Left ventricle myocardium superior (tissue), 1 donor: Measurements from ENCODE around the gene ZMYM2. TPM values are rescaled to one million over a fixed set of nuclear protein-coding genes. Genes with fewer than 3 reads are reported as not detected.
A peak's percentile ranks its signal among the peaks of the same experiment; 100 is the strongest.

Source experiments
- ATAC-seq: fragments of 200-7000 bp; cut with Tn5 transposase; one replicate; pipeline ENCODE4 v1.9.1; 2020; ENCODE audit warnings: mild to moderate bottlenecking, moderate library complexity
- DNase-seq: peaks from one replicate; pipeline ENCODE4 v3.0.0-alpha.2; 2020
- intact Hi-C: fragments of 100-400 bp; cut with micrococcal nuclease; formaldehyde crosslinking; loops from one replicate; pipeline ENCODE4 v1.11.0; 2022
- total RNA-seq: library from RNA; stranded (reverse); fragmentation: NEBNext Ultra II Directional; extraction: Animal tissue kit (Norgen Biotek cat#: 25700); gene quantifications from one replicate; pipeline ENCODE4 v1.2.1, GENCODE V29; 2021
- donor health status: DM: no; HTN: yes; CAD: no; lungs with severe emphysema.

Gene ZMYM2
- total RNA-seq, 1 donor from 2014 or later = 49.8 TPM

DNA sequence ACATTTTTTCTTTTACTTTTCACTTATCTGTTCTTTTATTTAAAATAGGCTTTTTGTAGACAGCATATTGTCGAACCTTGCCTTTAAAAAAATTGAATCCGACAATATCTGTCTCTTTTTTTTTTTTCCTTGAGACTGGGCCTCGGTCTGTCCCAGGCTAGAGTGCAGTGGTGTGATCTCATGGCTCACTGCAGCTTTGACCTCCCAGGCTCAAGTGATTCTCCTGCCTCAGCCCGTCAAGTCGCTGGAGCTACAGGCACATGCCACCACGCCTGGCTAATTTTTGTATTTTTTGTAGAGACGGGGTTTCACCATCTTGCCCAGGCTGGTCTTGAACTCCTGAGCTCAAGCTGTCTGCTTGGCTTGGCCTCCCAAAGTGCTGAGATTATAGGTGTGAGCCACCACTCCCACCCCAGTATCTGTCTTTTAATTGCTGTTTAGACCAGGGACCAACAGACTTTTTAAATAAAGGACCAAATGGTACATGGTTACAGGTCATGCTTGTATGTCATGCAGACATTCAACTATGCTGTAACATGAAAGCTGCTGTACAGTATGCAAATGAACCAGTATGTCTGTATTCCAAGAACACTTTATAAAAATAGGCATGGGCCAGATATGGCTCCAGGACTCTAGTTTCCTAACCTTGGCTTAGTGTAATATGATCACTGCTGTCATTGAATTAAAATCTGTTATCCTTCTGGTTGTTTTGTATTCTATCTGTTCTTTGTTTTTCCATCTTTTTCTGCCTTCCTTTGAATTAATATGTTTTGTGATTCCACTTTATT, 122.0 kb downstream of the ZMYM2 start:
- ATAC-seq (peak; percentile 98), DNase-seq (no peak)
- intact Hi-C loops = loop anchor here (10.0 kb wide), 1 partner anchor 64 kb away; no protein-coding TSS in a partner anchor

DNA sequence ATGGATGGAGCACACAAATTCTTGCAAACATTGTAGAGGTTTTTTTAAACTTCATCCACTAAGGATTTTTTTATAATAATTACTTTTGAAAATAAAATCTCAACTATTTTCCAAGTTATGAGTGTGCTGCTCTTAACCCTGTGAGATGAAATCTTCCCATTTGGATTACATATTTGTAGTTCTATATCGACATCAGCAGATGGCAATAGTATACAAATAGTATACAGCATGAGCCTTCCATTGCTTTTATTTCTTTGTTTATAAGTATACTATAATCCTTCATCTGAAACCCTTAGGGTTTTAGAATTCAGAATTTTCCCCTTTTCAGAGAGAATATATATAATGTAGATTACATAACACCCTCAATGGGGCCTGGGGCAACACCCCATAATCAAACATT, 131.8 kb downstream of the ZMYM2 start:
- DNase-seq (no peak), ATAC-seq (peak; percentile 58)
- intact Hi-C loops = no loop called here

DNA sequence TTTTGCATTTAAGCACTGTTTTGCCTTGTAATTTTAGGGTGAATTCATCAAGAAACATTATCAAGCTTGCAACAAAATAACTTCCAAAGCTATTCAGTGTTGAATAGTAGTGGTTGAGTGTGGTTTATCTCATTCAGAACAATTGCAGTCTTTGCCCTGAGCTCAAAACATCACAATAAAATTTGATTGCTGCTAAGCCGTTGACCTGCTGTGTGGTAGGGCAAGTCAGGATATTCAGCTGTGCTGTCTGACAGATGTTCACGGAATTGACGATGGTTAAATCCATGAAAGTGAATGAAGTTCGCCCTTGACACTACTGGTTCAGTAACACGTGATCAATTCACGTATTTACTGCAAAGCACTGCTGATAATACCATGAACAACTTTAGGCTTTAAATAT, 135.4 kb downstream of the ZMYM2 start:
- DNase-seq (no peak), ATAC-seq (no peak)
- intact Hi-C loops = no loop called here

DNA sequence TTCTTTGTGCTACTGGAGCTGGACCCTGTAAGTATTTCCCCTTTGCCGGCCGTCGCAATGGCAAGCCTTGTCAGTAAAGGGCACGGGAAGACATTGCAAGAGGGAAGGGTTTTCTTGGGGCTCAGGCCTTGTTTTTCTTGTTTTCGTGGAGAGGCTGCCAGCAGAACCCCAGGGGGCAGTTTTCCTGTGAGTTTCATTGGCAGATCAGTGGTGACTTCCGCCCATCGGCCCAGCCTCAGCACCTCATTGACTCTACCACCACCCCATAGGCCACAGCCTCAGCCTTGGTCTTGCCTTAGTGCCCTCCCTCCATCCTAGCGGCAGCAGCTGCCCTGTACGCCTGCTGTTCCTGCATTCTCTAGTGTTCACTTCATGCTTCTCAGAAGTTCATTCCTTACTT, 140.8 kb downstream of the ZMYM2 start:
- ATAC-seq = no peak
- intact Hi-C loops = no loop called here
- no peak for DNase-seq

DNA sequence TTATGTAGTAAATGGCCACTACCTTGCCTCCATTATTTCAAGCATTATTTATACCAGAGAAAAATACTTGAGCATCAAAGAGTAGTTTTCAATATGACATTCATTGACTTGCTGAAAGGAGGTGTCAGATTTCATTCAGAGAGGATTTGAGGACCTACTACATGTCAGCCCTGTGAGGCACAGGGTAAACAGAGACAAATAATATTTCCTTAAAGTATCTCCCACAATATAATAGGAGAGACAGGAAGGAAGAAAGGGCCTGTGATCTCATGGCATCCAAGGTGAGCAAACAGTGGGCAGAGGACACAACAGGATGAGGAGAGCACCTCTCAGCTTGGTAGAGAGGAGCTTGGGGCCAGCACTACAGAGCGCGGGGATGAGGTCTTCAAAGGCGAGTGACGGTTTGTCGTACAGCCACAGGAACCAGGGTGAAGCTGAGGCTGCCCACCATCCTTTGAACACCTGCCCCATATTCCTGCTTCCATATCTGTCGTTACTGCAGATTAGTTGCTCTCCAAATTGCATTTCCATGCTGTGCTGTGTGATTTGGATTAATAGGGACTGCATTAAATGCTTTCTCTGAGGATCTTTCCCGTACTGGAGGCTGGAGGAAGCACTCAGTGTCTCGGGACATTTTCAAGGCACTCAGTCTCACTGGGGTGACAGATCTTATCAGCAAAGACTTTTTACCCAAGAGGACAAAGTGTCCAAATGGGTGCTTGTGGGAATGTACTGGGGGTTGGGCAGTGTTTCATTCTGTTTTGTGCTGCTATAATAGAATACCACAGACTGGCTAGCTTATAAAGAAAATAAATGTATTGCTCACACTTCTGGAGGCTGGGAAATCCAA, 143.2 kb downstream of the ZMYM2 start:
- intact Hi-C loops = no loop called here
- ATAC-seq (peak; percentile 28), DNase-seq (no peak)

DNA sequence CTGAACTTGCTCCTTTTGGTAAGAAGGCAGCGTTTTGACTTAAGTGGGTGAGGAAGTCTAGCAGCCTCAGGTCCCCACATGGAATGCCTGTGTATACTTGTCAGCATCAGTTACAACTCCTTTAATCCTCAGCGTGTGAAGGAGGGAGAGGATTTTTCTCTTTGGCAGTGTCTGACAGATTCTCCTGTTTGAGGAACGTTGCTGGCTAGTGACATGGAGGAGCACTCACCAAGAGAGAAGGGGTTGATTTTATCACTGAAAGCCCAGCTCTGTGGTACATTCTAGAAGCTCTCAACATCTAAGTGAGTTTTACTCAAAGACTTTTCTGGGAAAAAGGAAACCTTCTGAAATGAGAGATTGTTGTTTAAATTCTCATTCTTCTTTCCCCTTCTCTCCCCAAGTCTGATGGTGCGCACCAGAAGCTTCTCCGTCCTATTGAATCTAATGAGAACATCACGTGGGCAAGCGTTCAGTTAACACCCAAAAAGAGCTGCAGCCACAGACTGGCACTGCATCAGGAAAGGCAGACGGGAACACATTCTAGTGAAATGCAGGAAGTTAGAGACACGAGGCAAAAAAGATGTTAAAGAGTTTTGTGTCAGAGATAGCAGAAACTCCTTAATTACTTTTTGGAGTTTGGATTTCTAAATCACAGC, 144.1 kb downstream of the ZMYM2 start:
- DNase-seq = no peak
- intact Hi-C loops = no loop called here
- ATAC-seq = no peak

DNA sequence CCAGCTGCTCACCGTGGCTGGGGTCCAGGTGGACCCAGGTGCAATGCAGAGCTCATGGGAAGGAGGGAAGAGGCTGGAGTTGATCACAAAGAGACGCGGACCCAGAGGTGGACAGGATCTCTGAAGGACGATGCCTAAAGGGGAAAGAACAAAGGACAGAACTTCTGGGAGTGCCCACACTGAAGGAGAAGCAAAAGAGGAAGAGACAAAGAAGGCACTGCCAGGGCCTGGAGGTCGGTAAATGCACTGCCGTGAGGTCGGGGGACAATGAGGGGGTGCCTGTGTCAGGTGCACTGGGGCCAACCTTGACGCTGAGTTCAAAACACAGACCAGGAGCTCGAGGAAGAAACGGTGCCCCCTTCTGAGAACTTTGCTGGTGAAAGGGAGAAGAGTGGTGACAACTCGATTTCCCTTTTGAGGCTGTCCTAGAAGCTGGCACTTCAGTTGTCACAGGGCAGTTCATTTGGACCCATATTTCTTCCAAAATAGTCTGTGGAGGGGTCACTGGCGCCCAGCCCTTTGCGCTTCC, 146.7 kb downstream of the ZMYM2 start:
- intact Hi-C loops = no loop called here
- no peak for ATAC-seq
- no peak for DNase-seq

DNA sequence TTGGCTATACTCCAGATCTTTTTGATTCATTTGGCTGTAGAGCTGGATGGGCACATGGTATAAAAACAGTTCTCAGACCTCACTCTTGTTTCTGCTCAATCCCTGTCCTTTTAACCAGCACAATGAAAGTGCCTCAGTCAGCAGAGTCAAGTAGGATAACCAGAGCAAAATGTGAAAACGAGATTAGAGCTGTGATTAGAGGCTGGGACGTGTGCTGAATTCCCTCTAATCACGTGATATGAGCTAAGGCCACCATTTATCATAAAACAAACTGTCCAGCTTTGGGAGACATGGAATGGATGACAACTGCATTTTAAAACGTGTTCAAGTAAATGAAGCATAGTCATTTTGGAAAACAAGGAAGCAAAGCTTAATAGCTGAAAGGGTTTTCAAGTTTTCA, 148.2 kb downstream of the ZMYM2 start:
- DNase-seq (no peak), ATAC-seq (no peak)
- intact Hi-C loops = no loop called here

DNA sequence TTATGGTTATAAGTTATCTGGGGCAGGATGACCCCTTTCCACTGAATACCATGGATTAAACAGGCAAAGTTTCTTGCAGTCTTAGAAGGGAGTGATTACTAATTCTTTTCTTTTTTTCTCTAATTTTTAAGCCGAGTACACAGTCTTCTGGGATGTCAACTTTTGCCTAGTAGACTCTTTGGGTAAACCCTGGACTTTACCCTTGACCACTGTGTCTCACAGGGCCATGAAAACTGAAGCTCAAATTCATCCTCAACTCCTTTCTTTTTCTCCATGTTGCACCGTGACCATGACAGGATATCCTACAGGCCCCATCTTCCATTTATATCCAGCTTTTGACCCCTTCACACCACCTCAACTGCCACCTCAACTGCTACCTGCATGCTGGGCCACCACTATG, 150.5 kb downstream of the ZMYM2 start:
- intact Hi-C loops = no loop called here
- no peak for DNase-seq
- ATAC-seq = no peak

DNA sequence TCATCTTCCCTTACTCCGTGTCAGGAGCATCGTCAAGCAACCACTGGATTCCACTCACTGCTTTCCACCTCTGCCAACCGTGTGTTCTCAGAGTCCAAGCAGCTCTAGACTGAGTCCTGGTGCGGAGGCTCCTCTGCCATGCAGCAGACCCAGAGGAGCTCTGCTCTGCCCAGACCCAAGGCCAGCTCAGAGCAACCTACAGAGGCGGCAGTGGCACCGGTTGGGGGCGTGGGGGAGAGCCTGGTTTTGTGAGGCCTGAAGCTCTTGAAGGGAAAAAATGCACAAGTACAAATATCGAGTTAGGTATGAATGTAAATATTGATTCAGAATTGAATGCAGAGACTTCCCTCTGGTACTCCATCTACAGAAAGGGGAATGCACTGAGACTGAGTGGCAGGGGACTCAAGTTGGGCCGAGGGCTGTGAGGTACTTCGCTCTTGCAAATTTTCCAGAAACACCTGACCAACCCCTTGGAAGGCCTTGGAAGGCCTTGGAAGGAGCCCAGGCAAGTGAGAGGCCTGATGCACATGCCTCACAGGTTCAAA, 155.6 kb downstream of the ZMYM2 start:
- DNase-seq = no peak
- intact Hi-C loops = no loop called here
- no peak for ATAC-seq

DNA sequence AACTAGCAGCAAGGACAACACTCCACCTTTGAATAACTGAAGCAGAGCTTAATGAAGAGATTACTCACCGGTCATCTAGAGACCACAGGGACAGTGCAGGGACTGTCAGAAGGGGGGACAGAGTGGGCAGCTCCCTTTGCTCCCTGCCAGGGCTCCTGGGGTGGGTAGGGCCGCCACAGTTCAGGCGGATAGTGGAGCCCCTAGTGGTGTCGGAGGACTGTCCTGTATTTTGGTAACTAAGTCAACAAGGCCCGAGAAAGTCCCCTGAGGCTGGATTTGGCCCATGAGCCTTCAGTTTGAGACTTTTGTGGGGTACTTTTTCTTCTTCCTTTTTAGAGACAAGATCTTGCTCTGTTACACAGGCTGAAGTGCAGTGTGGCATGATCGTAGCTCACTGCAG, 157.7 kb downstream of the ZMYM2 start:
- intact Hi-C loops = no loop called here
- no peak for ATAC-seq
- no peak for DNase-seq

DNA sequence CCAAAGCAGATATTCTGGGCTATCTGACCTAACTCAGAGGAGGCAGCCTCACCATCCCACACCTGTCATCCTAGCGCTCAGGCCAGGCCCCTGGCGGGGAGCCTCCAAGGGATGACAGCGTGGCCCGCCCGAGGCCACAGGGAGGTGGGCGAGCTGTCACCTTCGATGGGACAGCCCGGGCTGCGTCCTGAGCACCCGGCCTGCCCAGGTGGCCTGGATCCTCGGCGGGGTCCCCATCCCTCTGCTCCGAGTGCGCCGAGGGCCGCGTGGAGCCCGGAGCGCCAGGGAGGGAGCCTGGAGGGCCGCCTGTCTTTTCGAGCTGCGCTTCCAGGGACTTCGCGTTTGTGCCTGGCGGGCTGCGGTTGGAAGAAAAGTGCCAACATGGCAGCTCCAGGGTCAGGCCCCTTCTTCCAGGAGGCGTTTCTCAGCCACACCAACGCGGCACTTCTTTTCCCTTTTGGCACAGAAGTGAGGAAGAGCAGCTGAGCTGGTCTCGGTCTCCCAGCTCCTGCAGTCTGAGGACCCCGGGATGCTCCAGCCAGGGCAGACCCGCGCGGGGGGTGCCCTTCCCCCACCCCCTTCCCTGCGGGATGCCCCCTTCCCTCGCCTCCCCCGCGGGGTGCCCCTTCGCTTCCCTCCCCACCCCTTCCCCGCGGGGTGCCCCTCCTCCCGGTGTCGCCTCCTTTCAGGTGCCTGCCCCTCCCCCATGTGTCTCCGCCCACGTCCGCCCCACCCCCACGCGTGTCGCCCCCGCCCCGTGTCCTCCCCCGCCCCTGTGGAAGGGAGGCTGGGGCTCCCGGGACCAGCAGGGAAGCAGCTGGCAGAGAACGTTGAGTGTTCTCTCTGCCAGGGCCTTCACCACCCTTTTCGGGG, 160.0 kb downstream of the ZMYM2 start:
- ATAC-seq = peak; percentile 86
- peak; percentile 66 for DNase-seq
- intact Hi-C loops = no loop called here

DNA sequence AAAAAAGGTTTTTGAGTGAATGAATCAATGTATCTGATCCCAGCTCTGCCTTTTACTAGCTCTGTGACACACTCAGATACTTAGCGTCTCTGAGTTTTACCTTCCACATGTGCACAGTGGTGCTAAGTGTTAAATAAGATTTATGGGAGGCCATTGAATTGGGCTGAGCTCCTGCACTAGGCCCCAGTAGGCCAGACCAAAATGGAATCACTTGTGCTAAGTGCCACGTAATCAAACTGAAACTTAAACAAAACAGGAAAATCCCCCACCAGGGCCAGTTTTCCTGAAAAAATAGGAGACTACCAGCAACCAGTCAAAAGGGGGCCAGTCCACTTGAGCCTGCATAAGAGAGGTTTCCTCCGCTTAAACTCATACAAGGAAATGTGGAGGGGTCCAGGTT, 161.4 kb downstream of the ZMYM2 start:
- ATAC-seq = no peak
- no peak for DNase-seq
- intact Hi-C loops = no loop called here

DNA sequence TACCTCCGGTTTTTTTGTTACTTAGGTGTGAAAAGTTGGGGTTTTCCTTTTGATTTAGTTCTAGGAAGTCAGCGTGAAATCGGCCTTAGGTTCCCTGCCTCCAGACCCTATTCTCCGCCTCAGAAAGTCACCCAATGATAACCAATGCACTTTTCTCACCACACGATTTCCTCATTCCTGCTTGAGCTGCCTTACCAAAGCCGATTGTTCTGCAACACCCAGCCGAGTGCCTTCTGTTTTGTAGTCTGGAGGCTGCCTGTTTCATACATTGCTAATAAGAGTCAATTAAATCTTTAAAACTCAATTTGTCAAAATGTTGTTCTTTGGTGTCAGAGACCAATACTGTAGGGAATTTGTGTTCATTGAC, 162.6 kb downstream of the ZMYM2 start:
- DNase-seq (no peak), ATAC-seq (no peak)
- intact Hi-C loops = no loop called here

DNA sequence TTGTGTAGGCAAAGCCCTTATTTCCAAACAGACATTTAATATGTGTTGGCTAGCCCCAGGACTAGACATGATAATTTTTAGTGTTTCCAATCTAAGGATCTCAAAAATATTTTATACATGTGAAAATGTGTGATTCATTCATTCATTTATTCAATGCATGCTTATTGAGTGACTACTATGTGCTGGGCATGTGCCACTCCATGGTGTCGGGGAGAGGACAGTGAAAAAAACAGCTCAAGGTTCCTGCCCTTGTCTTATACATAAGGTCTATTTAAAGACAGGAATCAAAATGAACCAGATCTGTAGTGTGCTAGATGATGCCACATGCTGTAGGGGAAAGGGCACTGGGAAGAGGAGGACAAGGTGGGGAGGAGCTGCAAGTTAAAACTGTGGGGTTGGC, 165.8 kb downstream of the ZMYM2 start:
- intact Hi-C loops = no loop called here
- ATAC-seq (peak; percentile 5), DNase-seq (no peak)

DNA sequence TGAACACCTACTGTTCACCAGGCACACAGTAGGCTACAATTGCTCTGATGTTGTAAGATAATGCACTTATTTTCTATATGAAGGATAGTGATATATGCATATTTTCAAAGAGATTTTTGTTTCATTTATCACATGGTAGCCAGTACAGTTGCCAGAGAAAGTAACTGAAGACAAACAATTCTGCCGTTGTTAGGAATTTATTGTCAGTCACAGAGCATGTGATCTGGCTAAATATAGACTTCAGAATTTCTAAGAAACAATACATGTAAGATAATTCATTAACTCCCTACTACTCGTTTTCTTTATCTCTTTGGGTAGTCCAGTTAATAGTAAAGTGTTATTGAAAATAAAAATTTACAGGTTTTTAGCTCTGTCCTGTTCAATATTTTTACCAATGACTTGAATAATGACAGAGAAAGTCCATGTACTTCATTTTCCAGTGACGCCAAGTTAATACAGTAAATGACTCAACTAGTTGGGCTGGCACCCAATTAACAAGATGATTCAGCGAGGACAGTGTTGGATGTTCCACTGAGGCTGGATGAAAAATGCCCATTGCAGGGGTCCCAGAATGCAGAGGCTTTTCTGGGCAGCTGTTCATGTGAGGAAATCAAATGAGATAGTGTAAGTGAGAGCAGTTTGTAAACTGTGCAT, 166.7 kb downstream of the ZMYM2 start:
- DNase-seq (no peak), ATAC-seq (no peak)
- intact Hi-C loops = no loop called here

DNA sequence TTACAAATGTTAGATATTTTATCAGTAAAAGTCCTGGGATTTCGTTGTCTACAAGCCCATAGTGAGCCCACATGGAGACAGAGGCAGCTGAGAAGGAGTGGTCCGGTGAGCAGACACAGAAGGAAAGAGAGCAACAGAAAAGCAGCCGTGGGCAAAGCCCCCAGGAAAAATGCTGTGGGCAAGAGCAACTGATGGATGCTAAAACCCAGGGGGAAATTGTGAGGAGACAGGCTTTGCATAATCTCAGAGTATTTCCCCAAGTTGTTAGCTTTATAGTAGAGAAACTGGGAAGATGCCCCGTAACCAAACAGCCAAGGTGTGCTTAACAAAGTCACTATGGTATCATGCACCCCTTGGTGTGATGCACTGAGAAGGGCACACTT, 167.2 kb downstream of the ZMYM2 start:
- no peak for ATAC-seq
- intact Hi-C loops = no loop called here
- DNase-seq = no peak

DNA sequence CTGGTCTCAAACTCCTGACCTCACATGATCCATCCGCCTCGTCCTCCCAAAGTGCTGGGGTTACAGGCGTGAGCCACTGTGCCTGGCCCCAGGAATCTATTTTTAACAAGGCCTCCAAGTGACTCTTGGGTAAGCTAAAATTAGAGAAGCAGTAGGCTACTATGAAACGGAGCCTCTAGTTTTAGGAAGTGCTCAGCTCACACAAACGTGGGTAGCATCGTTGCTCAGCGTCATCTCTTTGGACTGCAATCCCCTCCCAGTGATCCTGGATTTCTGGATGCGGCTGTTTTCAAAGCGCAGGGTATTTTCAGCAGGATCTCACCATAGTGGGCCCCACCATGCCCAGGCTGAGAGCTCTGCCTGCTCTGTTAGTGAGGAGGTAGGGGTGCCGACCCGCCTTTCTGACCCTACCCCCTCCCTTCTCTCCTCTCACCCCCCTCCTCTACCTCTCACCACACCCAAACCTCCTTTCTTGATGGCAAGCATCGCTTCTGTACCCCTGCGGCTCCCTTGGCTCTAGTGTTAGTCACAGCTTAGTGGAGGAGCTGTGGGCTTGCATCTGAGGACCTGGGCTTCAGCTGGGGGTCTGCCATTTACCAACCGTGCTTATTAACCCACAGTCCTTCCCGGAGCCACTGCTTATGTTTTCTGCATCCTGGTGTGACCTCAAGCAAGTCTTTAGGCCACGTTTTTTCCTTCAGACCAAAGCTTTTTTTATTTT, 168.2 kb downstream of the ZMYM2 start:
- intact Hi-C loops = no loop called here
- DNase-seq = no peak
- ATAC-seq = peak; percentile 71
